ENCODE results near the gene TUBA3E. TPM values are rescaled to one million over a fixed set of nuclear protein-coding genes. Genes with fewer than 3 reads are reported as not detected.
"Not testable (repeated sequence)": the region's sequence is repeated elsewhere in the genome, so short reads cannot be mapped to it uniquely, and the experiment has no call there.

The TUBA3E gene
- total RNA-seq, 2 donors from 2014 or later = not detected

DNA sequence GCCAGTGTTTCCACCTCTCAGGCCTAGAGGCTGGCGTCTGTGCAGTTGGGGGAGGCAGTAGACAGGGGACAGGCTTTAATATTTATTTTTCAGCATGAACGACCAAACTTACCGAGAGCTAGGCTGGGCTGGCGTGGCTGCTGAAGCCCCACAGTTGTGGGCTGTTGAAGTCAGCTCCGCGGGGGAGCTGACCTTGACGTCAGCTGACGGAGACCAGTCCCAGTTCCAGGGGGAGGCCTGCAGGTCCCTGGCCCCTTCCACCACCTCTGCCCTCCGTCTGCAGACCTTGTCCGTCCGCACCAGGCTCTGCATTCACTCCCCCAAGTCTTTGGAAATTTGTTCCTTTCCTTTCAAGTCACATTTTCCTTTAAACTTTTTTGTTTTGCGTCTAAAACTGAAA lies 33.4 kb upstream of the TUBA3E start:
- Histone ChIP-seq H3K4me1 (no peaks in the 10 kb centered on the region), H3K27me3 (no peaks in the 10 kb centered on the region), H3K27ac (no peak overlapping the region), H3K36me3 (replicated peaks in 1 of 2; ENCODE audit: insufficient read depth in 1 of 2, low read depth in 2 of 2) (no peaks in the 10 kb centered on the region), H3K9me3 (no peaks in the 10 kb centered on the region), H3K4me3 (no peak overlapping the region)
- intact Hi-C loops (cut with DNase I) = no loop called here
- TF ChIP-seq CTCF (IDR thresholded peaks at IDR 0.05) (no peak), POLR2A (IDR thresholded peaks at IDR 0.05) (no peak)
- ATAC-seq (no peak), DNase-seq (no peak)
- WGBS, 2 donors = 47 to 53% methylated on average over 12 of the region's 12 CpGs

- H3K27me3 ChIP-seq; H3K4me1 ChIP-seq; H3K27ac ChIP-seq; DNase-seq; intact Hi-C loops (cut with DNase I); ATAC-seq; H3K9me3 ChIP-seq; H3K4me3 ChIP-seq; H3K36me3 ChIP-seq (replicated peaks in 1 of 2; ENCODE audit: insufficient read depth in 1 of 2, low read depth in 2 of 2): not testable (repeated sequence)
- 69 to 80% methylated on average over 4 to 13 of the region's 15 CpGs for WGBS, 2 donors
These were observed 32.7 kb upstream of the TUBA3E start for GRCh38 chr2:130230907-130231306.

GRCh38 chr2:130230376-130230775 lies 32.1 kb upstream of the TUBA3E start:
- intact Hi-C loops (cut with DNase I); H3K4me3 ChIP-seq; H3K4me1 ChIP-seq; H3K27me3 ChIP-seq; H3K27ac ChIP-seq; H3K9me3 ChIP-seq; H3K36me3 ChIP-seq (replicated peaks in 1 of 2; ENCODE audit: insufficient read depth in 1 of 2, low read depth in 2 of 2); ATAC-seq; DNase-seq: not testable (repeated sequence)
- 77 to 88% methylated on average over 12 to 14 of the region's 18 CpGs for WGBS, 2 donors

- ATAC-seq; intact Hi-C loops (cut with DNase I); H3K4me3 ChIP-seq; H3K27ac ChIP-seq; H3K9me3 ChIP-seq; H3K36me3 ChIP-seq (replicated peaks in 1 of 2; ENCODE audit: insufficient read depth in 1 of 2, low read depth in 2 of 2); H3K27me3 ChIP-seq; H3K4me1 ChIP-seq: not testable (repeated sequence)
- WGBS, 2 donors = 44 to 49% methylated on average over 35 to 46 of the region's 48 CpGs
- peak in 2 of 4 donors; percentile 26 to 61 for DNase-seq
These were observed 30.9 kb upstream of the TUBA3E start for GRCh38 chr2:130229161-130229510.

GRCh38 chr2:130228467-130229160 lies 30.4 kb upstream of the TUBA3E start:
- 79 to 92% methylated on average over 36 to 46 of the region's 69 CpGs for WGBS, 2 donors
- ATAC-seq; DNase-seq; H3K27ac ChIP-seq; H3K4me1 ChIP-seq; H3K36me3 ChIP-seq (replicated peaks in 1 of 2; ENCODE audit: insufficient read depth in 1 of 2, low read depth in 2 of 2); intact Hi-C loops (cut with DNase I); H3K9me3 ChIP-seq; H3K4me3 ChIP-seq; H3K27me3 ChIP-seq: not testable (repeated sequence)

DNA sequence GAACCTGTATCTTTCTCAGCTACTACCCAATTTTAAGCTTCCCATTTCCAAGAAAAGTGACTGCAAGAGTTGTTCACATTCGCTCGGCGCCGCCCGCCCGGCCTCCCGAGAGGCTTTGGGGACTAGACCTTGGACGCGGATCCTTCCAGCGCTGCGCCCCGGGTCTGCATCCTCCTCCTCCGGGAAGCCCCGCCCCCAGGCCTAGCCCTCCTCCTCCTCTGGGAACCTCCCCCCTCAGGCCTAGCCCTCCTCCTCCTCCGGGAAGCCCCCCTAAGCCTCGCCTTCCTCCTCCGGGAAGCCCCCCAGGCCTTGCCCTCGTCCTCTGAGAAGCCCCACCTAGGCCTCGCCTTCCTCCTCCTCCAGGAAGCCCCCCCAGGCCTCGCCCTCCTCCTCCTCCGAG lies 29.8 kb upstream of the TUBA3E start:
- H3K27me3 ChIP-seq; H3K4me3 ChIP-seq; H3K9me3 ChIP-seq; DNase-seq; intact Hi-C loops (cut with DNase I); ATAC-seq; H3K36me3 ChIP-seq (replicated peaks in 1 of 2; ENCODE audit: insufficient read depth in 1 of 2, low read depth in 2 of 2); H3K4me1 ChIP-seq; H3K27ac ChIP-seq: not testable (repeated sequence)
- WGBS, 2 donors = 87 to 91% methylated on average over 18 to 19 of the region's 21 CpGs

- ATAC-seq; H3K9me3 ChIP-seq; H3K36me3 ChIP-seq (replicated peaks in 1 of 2; ENCODE audit: insufficient read depth in 1 of 2, low read depth in 2 of 2); H3K4me3 ChIP-seq; H3K27me3 ChIP-seq; H3K4me1 ChIP-seq; intact Hi-C loops (cut with DNase I); DNase-seq; H3K27ac ChIP-seq: not testable (repeated sequence)
- WGBS, 2 donors = 40 to 57% methylated on average over 4 of the region's 4 CpGs
These were observed 24.3 kb upstream of the TUBA3E start for GRCh38 chr2:130222523-130222922.

- WGBS, 2 donors = 29 to 47% methylated on average over 1 of the region's 1 CpG
- H3K27me3 ChIP-seq; H3K4me1 ChIP-seq; DNase-seq; H3K9me3 ChIP-seq; ATAC-seq; H3K4me3 ChIP-seq; H3K27ac ChIP-seq; intact Hi-C loops (cut with DNase I); H3K36me3 ChIP-seq (replicated peaks in 1 of 2; ENCODE audit: insufficient read depth in 1 of 2, low read depth in 2 of 2): not testable (repeated sequence)
These were observed 22.3 kb upstream of the TUBA3E start for GRCh38 chr2:130220505-130220904.

DNA sequence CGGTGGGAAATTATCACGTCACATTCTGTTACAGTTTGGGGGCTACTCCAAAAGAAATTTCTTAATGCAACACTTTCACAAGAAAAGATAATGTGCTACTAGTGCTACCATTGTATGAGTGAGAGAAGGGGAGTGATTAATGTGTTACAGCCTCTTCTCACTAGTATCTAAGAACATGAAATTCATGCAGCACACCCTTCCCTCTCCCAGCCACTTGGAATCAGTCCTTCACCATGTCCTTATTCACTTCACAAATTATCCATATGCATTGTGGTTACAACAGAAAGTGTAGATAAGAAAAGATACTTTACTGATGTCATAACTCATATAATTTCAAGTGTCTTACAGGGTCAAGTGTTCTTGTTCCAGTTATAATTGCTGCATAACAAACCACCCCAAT lies 20.9 kb upstream of the TUBA3E start:
- ATAC-seq; H3K4me1 ChIP-seq; DNase-seq; H3K27ac ChIP-seq; H3K36me3 ChIP-seq (replicated peaks in 1 of 2; ENCODE audit: insufficient read depth in 1 of 2, low read depth in 2 of 2); intact Hi-C loops (cut with DNase I); H3K4me3 ChIP-seq; H3K27me3 ChIP-seq; H3K9me3 ChIP-seq: not testable (repeated sequence)
- no CpG with 5 or more reads among the region's 2 CpGs for WGBS, 2 donors

DNA sequence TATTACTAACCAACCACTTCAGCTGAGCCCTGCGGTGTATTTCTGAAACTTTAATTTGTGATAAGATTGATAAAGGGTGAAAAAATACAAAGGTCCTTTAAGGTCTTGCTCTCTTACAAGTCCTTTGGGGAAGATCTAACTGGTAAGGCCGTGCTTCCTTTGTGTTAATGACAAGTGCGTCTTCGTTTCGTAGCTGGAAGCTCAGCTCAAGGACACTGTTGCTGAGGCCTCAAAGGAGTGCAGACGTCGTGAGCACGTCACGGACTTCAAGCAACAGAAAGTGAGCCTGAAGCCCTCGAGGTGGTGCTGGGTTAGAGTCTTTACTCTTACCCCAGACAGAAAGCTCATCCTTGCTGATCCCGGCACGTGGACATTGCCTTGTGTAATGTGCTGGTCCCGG lies 8.8 kb upstream of the TUBA3E start:
- H3K4me1 ChIP-seq; H3K36me3 ChIP-seq (replicated peaks in 1 of 2; ENCODE audit: insufficient read depth in 1 of 2, low read depth in 2 of 2); DNase-seq; H3K9me3 ChIP-seq; H3K27me3 ChIP-seq; intact Hi-C loops (cut with DNase I); H3K27ac ChIP-seq; H3K4me3 ChIP-seq; ATAC-seq: not testable (repeated sequence)
- WGBS, 2 donors = 63 to 64% methylated on average over 12 to 13 of the region's 13 CpGs

DNA sequence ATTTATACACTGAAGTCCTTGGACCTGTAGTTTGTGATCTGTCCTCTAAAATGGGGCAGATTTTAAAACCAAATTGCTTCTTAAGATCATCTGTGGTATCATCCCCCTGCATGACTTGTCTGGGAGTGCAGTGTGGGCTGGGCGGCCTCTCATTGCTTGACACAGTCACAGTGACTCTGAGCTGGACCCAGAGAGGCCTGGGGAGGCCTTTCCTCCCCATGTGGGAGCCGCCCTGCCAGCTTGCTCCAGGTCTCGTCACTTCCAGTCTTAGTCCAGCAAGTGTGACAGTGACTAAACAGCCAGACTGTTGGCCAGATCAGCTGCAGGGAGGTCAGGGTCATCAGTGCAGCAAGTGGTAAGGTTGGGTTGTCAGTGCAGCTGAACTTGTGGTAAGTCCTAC lies 4.9 kb upstream of the TUBA3E start:
- H3K9me3 ChIP-seq; H3K36me3 ChIP-seq (replicated peaks in 1 of 2; ENCODE audit: insufficient read depth in 1 of 2, low read depth in 2 of 2); H3K27me3 ChIP-seq; DNase-seq; H3K4me1 ChIP-seq; intact Hi-C loops (cut with DNase I); H3K4me3 ChIP-seq; ATAC-seq; H3K27ac ChIP-seq: not testable (repeated sequence)
- WGBS, 2 donors = 76% methylated on average over 3 of the region's 3 CpGs; no CpG with 5 or more reads in 1 of the 2 donors

All from body of pancreas (tissue), 4 donors.